NCI-H2081 treated with DMSO at 0.1 percent for 48 hours (cell line): ENCODE data around the gene CHN2.
"Not testable (repeated sequence)": the region's sequence is repeated elsewhere in the genome, so short reads cannot be mapped to it uniquely, and the experiment has no call there.

Experiments
- DNase-seq: peaks from one replicate; lab custom pipeline; 2025; lab: John Stamatoyannopoulos, UW

Gene CHN2

GRCh38 chr7:29256693-29257002 lies 62.1 kb downstream of the CHN2 start:
- no peak for DNase-seq

GRCh38 chr7:29258951-29259350 lies 64.4 kb downstream of the CHN2 start:
- DNase-seq: no peak

GRCh38 chr7:29262191-29262917 lies 67.8 kb downstream of the CHN2 start:
- no peak for DNase-seq

GRCh38 chr7:29263601-29264207 lies 69.1 kb downstream of the CHN2 start:
- not testable (repeated sequence) for DNase-seq

- no peak for DNase-seq
Observed at GRCh38 chr7:29265208-29265923, 70.8 kb downstream of the CHN2 start.

- DNase-seq: no peak
Observed at GRCh38 chr7:29269935-29270334, 75.4 kb downstream of the CHN2 start.

- DNase-seq: no peak
Observed at GRCh38 chr7:29270594-29271318, 76.2 kb downstream of the CHN2 start.

GRCh38 chr7:29271319-29271658 lies 76.7 kb downstream of the CHN2 start:
- no peak for DNase-seq

GRCh38 chr7:29272057-29272456 lies 77.5 kb downstream of the CHN2 start:
- no peak for DNase-seq

GRCh38 chr7:29274146-29275017 lies 79.8 kb downstream of the CHN2 start:
- no peak for DNase-seq

- no peak for DNase-seq
Observed at GRCh38 chr7:29275018-29275318, 80.4 kb downstream of the CHN2 start.

GRCh38 chr7:29275493-29275892 lies 80.9 kb downstream of the CHN2 start:
- DNase-seq: no peak

GRCh38 chr7:29276199-29276598 lies 81.6 kb downstream of the CHN2 start:
- no peak for DNase-seq

GRCh38 chr7:29276806-29277205 lies 82.2 kb downstream of the CHN2 start:
- DNase-seq: no peak

GRCh38 chr7:29277436-29278215 lies 83.1 kb downstream of the CHN2 start:
- DNase-seq: no peak

GRCh38 chr7:29278337-29279069 lies 83.9 kb downstream of the CHN2 start:
- peak; percentile 38 for DNase-seq

- DNase-seq: no peak
Observed at GRCh38 chr7:29281782-29282541, 87.4 kb downstream of the CHN2 start.

- DNase-seq: no peak
Observed at GRCh38 chr7:29282819-29283414, 88.3 kb downstream of the CHN2 start.

- DNase-seq: no peak
Observed at GRCh38 chr7:29284696-29285443, 90.3 kb downstream of the CHN2 start.
